PC-3 (cell line): ENCODE results near the gene CDC42BPB.

Source experiments
- EZH2 ChIP-seq: fragments of 300-600 bp; sonication (generic); IDR thresholded peaks from one replicate; pipeline ENCODE4 v1.6.1; 2017; ENCODE audit warnings: antibody characterized with exemption, mild to moderate bottlenecking, low read length; ENCODE audit not compliant: unreplicated experiment
- EZH2phosphoT487 ChIP-seq: fragments of 300-600 bp; sonication (generic); IDR thresholded peaks from 2 replicates; pipeline ENCODE4 v1.6.1; 2018; ENCODE audit warnings: mild to moderate bottlenecking, antibody characterized with exemption, low read length, borderline replicate concordance
- TF ChIP-seq, protein P1 (sequence below): fragments of 300-600 bp; sonication (generic); conservative IDR thresholded peaks from 2 replicates; pipeline ENCODE4 v1.5.1; 2017; ENCODE audit warnings: antibody characterized with exemption, low read depth, mild to moderate bottlenecking, low read length

DNA sequence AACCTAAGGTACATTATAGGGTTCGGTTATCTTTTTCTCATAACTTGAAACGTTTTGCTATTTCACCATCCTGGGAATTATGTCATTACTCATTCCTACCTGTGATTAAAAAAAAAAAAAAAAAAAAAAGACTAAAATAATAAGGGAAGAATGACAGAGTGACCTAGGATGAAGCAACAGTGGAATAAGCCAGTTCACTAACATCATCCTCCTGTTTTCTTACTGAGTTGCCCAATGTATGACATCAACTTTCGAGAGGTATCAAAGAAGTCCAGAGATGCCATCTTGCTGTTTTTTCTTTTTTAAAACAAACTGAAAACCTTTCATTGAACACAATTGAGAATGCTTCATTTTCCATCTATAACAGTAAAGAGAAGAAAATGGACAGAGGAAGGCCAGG is 92.1 kb downstream of the CDC42BPB start:
- TF ChIP-seq EZH2 (no peak), EZH2phosphoT487 (no peak)
- TF ChIP-seq, protein P1, sequence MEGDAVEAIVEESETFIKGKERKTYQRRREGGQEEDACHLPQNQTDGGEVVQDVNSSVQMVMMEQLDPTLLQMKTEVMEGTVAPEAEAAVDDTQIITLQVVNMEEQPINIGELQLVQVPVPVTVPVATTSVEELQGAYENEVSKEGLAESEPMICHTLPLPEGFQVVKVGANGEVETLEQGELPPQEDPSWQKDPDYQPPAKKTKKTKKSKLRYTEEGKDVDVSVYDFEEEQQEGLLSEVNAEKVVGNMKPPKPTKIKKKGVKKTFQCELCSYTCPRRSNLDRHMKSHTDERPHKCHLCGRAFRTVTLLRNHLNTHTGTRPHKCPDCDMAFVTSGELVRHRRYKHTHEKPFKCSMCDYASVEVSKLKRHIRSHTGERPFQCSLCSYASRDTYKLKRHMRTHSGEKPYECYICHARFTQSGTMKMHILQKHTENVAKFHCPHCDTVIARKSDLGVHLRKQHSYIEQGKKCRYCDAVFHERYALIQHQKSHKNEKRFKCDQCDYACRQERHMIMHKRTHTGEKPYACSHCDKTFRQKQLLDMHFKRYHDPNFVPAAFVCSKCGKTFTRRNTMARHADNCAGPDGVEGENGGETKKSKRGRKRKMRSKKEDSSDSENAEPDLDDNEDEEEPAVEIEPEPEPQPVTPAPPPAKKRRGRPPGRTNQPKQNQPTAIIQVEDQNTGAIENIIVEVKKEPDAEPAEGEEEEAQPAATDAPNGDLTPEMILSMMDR = no peak
